NB4 (cell line): ENCODE results near the gene DBR1.

ENCODE experiments used
- DNase-seq: peaks from one replicate; pipeline ENCODE4 v3.0.0; 2010; ENCODE audit warnings: low read depth
- H3K4me3 ChIP-seq: one replicate; pipeline ENCODE4 v1.5.1; 2011; ENCODE audit warnings: mild to moderate bottlenecking, low read depth, low read length, moderate library complexity
- CTCF ChIP-seq: IDR thresholded peaks from one replicate; pipeline ENCODE4 v1.5.1; 2012; ENCODE audit warnings: low read depth, low read length
- MAX ChIP-seq: IDR thresholded peaks from 2 replicates; pipeline ENCODE4 v1.6.1; 2011; ENCODE audit warnings: low read depth, low read length
- MYC ChIP-seq: IDR thresholded peaks from 2 replicates; pipeline ENCODE4 v1.6.1; 2011; ENCODE audit warnings: low read depth, low read length
- POLR2A ChIP-seq: IDR thresholded peaks from 2 replicates; pipeline ENCODE4 v1.6.1; 2011; ENCODE audit warnings: mild to moderate bottlenecking; ENCODE audit not compliant: insufficient read length; ENCODE audit errors: extremely low read depth

The DBR1 gene, protein sequence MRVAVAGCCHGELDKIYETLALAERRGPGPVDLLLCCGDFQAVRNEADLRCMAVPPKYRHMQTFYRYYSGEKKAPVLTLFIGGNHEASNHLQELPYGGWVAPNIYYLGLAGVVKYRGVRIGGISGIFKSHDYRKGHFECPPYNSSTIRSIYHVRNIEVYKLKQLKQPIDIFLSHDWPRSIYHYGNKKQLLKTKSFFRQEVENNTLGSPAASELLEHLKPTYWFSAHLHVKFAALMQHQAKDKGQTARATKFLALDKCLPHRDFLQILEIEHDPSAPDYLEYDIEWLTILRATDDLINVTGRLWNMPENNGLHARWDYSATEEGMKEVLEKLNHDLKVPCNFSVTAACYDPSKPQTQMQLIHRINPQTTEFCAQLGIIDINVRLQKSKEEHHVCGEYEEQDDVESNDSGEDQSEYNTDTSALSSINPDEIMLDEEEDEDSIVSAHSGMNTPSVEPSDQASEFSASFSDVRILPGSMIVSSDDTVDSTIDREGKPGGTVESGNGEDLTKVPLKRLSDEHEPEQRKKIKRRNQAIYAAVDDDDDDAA

DNA sequence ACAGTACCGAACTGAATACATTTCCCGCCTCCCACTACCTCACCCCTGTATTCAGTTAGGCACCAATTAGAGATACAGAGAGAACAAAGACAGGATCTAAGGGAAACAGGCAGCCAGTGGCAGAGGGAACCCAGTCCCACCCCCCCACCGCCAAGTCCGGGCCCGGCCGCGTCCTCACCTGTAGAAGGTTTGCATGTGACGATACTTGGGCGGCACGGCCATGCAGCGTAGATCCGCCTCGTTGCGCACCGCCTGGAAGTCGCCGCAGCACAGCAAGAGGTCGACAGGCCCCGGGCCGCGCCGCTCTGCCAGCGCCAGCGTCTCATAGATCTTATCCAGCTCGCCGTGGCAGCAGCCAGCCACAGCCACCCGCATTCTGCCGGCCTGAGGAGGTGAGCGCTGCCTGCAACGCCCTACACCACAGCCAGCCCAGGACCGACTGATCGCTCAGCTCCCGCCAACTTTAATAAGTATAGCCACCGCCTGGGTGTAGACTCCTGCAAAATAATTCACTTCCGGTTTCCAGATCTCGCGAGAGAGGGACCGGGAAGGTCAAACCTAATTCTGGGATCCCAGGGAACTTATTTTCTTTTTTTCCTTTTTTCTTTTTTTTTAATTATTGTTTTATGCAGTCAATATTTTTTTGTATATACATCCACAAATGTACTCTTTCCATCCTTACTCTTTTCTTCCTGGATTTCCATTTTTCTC is at the start of gene DBR1:
Gene DBR1 (minus strand): TSS at position 501 of the 711 bp plus-strand sequence. CDS start 126 bp downstream, at position 375.
- peak; percentile 88 for DNase-seq
- no peak for TF ChIP-seq CTCF
- TF ChIP-seq POLR2A: peak; percentile 77
- TF ChIP-seq MAX: peak; percentile 55
- TF ChIP-seq MYC: peak; percentile 34; the same call in 1 of the 2 replicates
- peak within 1 kb of the TSS; percentile 99 for H3K4me3 ChIP-seq

DNA sequence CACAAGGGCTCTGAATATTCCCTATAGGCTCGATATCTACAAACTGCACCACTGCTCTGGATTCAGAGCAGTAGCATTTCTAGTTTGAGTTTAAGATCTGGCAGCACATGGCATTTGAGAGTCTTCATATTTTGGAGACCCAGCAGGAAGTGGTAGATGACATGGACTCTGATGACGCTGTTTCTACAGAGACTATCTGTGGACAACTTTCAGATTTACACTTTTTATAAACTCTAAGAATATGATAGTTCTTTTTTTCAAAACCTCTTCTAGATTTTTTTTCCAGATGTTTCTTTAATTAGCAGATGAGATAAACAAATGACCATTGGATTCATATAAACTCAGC is 48.2 kb upstream of the DBR1 start:
- peak; percentile 35 for DNase-seq
- no peak overlapping the region for H3K4me3 ChIP-seq
- TF ChIP-seq MYC (no peak), CTCF (no peak), POLR2A (no peak), MAX (no peak)

GRCh38 chr3:138222131-138222941 is 47.6 kb upstream of the DBR1 start:
- H3K4me3 ChIP-seq: peak overlapping the region; percentile 21
- peak; percentile 60 for DNase-seq

DNA sequence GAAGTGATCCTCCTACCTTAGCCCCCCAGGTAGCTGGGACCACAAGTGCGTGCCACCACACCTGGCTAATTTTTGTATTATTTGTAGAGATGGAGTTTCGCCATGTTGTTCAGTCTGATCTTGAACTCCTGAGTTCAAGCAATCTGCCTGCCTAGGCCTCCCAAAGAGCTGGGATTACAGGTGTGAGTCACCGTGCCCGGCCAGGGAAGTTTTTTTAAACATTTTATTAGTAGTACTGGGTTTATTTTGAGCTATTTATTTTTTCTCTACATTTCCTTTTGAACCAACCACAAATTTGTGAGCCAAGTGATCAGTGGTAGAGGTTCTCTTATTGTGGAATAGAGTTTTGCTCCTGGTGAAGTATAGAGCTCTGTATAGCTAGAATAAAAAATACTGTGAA is 46.1 kb upstream of the DBR1 start:
- DNase-seq: no peak
- no peak overlapping the region for H3K4me3 ChIP-seq
- TF ChIP-seq MYC: no peak
- TF ChIP-seq MAX: no peak
- no peak for TF ChIP-seq CTCF
- TF ChIP-seq POLR2A: no peak

More at GRCh38 chr3:138222131-138222941, 47.6 kb upstream of the DBR1 start:
- TF ChIP-seq MYC (no peak), POLR2A (no peak), MAX (no peak), CTCF (no peak)

- H3K4me3 ChIP-seq: no peak overlapping the region
- TF ChIP-seq MAX (no peak), POLR2A (no peak), MYC (no peak), CTCF (no peak)
- no peak for DNase-seq
Observed at GRCh38 chr3:138220242-138220641, 45.5 kb upstream of the DBR1 start.
